RWPE1 (cell line): ENCODE results near the gene CBX1.
"Not testable (repeated sequence)": the region's sequence is repeated elsewhere in the genome, so short reads cannot be mapped to it uniquely, and the experiment has no call there.

Experiments
- CTCF ChIA-PET: fragments of 350-600 bp; sonication (Branson Sonifier 250); formaldehyde crosslinking; extraction: SDS; loops from one replicate; lab custom pipeline; 2021; lab: Yijun Ruan, JAX
- POLR2A ChIA-PET: fragments of 400-600 bp; formaldehyde crosslinking; extraction: SDS; loops from one replicate; lab custom pipeline; 2020; ENCODE audit warnings: antibody characterized with exemption; ENCODE audit not compliant: low non-redundant PET; lab: Yijun Ruan, JAX
- DNase-seq: peaks from one replicate; pipeline ENCODE4 v3.0.0; 2012; ENCODE audit warnings: low spot score
- H3K27ac ChIP-seq: fragments of 450-650 bp; 2 replicates; pipeline ENCODE4 v1.5.1; 2017
- TF ChIP-seq, protein P1 (sequence below): fragments of 450-650 bp; conservative IDR thresholded peaks from 2 replicates; pipeline ENCODE4 v1.5.1; 2017; ENCODE audit warnings: low read depth, mild to moderate bottlenecking

Gene CBX1

DNA sequence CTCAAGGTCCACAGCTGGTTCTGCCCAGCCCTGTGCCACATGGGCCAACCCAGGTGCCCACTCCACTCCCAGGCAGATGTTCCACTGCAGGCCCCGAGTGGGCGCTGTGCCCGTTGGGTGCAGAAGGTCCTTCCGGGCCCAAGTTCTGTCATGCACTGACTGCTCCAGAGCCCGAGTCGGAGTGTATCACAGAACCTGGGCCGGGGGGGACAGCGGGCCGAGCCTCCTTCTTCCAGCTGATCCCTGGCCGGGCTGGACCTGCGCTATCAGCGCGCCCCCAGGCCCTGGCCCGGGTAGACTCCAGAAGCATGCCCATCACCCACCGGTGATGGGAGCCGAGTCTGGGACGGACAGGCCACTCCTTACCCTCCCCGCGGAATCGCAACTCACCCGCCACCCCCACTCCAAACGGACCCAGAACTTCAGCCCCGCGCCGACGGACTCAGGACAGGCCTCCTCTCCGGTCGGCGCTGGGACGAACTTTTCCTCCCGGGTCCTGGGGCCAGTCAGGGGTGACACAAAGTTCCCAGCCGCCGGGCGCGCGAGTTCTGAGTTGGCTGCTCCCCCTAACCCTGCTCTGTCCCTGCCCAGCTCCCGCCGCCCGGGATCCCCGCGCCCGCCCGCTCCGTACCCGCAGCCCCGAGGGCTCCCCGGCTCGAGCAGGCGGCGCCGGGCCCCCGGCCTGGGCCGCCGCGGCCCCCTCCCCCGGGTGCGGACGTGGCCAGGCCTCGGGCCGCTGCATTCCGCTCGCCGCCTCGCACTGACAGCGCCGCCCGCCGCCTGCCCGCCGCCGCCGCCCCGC, 64.0 kb downstream of the CBX1 start, which contains the start of gene COPZ2:
TSS of gene COPZ2 (minus strand) at position 762 of the 802 bp plus-strand sequence. CDS start at position 742, 20 bp downstream.
- TF ChIP-seq, protein P1, sequence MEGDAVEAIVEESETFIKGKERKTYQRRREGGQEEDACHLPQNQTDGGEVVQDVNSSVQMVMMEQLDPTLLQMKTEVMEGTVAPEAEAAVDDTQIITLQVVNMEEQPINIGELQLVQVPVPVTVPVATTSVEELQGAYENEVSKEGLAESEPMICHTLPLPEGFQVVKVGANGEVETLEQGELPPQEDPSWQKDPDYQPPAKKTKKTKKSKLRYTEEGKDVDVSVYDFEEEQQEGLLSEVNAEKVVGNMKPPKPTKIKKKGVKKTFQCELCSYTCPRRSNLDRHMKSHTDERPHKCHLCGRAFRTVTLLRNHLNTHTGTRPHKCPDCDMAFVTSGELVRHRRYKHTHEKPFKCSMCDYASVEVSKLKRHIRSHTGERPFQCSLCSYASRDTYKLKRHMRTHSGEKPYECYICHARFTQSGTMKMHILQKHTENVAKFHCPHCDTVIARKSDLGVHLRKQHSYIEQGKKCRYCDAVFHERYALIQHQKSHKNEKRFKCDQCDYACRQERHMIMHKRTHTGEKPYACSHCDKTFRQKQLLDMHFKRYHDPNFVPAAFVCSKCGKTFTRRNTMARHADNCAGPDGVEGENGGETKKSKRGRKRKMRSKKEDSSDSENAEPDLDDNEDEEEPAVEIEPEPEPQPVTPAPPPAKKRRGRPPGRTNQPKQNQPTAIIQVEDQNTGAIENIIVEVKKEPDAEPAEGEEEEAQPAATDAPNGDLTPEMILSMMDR = no peak; the same call in 1 of the 2 replicates
- POLR2A ChIA-PET = no interaction called here
- CTCF ChIA-PET = interaction anchor here (0.6 to 1.1 kb wide), 4 partner anchors 10 to 96 kb away, joined by 3 to 4 read pairs (median 3); partner anchors contain the start of gene PNPO
- peak within 1 kb of the TSS; percentile 77 for H3K27ac ChIP-seq
- no peak for DNase-seq

- ChIA-PET CTCF (interaction anchor here (0.6 to 1.1 kb wide), 4 partner anchors 10 to 95 kb away, joined by 3 to 4 read pairs (median 3); partner anchors contain the start of gene PNPO), POLR2A (interaction anchor here (0.6 kb wide), 1 partner anchor 12 kb away, joined by 3 read pairs; no protein-coding TSS in a partner anchor)
- TF ChIP-seq, protein P1 = no peak
- H3K27ac ChIP-seq = peak overlapping the region; percentile 77
- no peak for DNase-seq
Observed at GRCh38 chr17:48036693-48037035, 64.6 kb downstream of the CBX1 start.

- not testable (repeated sequence) for DNase-seq, H3K27ac ChIP-seq
- ChIA-PET POLR2A (interaction anchor here (1.2 kb wide), 1 partner anchor 14 kb away, joined by 5 read pairs; the partner anchor contains the start of gene NFE2L1), CTCF (interaction anchor here (0.6 kb wide), 1 partner anchor 99 kb away, joined by 3 read pairs; no protein-coding TSS in a partner anchor)
Observed at GRCh38 chr17:48034734-48035133, 66.5 kb downstream of the CBX1 start.

DNA sequence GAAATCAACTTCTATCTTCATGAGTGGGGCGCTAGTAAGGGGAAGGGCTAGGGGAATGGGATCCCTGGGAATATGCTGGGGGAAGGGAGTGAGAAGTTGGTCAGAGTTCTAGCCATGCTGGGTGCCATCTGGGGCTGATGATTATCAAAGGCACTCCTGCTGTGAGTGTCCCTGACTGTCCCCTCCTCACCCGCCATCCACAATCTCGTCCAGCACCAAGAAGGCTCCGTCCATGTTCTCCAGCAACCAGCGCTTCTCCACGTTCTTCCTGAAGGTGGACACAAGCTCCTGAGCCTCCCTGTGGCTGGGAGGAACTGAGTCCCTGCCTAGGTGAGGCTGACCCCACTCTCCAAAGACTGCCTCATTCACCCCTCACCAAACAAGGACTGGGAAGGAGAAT, 69.3 kb downstream of the CBX1 start:
- TF ChIP-seq, protein P1 = no peak
- no peak for DNase-seq
- ChIA-PET CTCF (interaction anchor here (1.1 kb wide), 1 partner anchor 13 kb away, joined by 4 read pairs; no protein-coding TSS in a partner anchor), POLR2A (no interaction called here)
- peak overlapping the region; percentile 98 for H3K27ac ChIP-seq

DNA sequence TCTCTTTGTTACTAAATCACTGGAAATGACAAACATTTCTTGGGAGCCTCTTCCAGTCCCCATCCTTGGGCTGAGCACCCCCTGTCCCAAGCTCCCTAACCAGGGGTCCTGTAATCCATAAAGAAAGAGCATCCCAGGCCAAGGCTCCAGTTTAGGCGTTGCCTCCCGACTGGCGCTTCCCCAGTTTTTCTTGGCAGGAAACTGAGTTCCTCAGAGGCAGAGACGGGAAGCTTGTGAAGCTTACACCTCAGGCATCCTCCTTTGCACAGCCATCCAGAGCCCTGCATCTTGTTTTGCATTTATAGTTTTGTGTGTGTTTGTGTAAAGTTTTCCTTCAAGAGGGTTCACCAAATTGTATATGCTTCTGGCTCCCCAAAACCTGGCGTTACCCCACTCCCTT, 70.7 kb downstream of the CBX1 start:
- ChIA-PET CTCF (interaction anchor here (0.6 to 1.1 kb wide), 3 partner anchors 12 to 588 kb away, joined by 3 to 7 read pairs (median 4); no protein-coding TSS in a partner anchor), POLR2A (no interaction called here)
- DNase-seq = no peak
- TF ChIP-seq, protein P1 = no peak
- peak overlapping the region; percentile 98 for H3K27ac ChIP-seq

DNA sequence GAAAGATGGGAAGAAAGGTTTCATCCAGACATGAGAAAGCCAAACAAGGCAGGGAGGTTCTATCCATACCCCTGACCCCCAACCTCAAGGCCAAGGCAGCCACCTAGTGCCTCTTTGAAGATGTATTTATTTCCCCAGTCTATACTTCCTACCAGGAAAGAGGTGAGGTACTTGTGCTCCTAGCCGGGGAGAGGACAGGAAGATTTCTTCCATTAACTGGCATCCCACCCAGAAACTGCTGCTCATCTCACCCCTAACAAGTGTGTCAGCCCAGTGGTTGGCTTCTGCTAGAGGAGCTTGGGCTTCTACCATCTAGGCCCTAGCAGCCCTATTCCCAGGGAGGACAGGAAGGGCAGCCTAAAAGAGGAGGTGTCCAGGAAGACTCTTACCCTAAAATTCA, 72.5 kb downstream of the CBX1 start:
- DNase-seq = no peak
- ChIA-PET POLR2A (no interaction called here), CTCF (no interaction called here)
- H3K27ac ChIP-seq = peak overlapping the region; percentile 98
- TF ChIP-seq, protein P1 = no peak
